Glomerular visceral epithelial cell (primary cell): ENCODE measurements around the gene TNFRSF19.
"Not testable (repeated sequence)": the region's sequence is repeated elsewhere in the genome, so short reads cannot be mapped to it uniquely, and the experiment has no call there.

Experiments
- DNase-seq: peaks from one replicate; pipeline ENCODE4 v3.0.0-alpha.2; 2016; ENCODE audit errors: extremely low spot score

The TNFRSF19 gene, protein sequence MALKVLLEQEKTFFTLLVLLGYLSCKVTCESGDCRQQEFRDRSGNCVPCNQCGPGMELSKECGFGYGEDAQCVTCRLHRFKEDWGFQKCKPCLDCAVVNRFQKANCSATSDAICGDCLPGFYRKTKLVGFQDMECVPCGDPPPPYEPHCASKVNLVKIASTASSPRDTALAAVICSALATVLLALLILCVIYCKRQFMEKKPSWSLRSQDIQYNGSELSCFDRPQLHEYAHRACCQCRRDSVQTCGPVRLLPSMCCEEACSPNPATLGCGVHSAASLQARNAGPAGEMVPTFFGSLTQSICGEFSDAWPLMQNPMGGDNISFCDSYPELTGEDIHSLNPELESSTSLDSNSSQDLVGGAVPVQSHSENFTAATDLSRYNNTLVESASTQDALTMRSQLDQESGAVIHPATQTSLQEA

DNA sequence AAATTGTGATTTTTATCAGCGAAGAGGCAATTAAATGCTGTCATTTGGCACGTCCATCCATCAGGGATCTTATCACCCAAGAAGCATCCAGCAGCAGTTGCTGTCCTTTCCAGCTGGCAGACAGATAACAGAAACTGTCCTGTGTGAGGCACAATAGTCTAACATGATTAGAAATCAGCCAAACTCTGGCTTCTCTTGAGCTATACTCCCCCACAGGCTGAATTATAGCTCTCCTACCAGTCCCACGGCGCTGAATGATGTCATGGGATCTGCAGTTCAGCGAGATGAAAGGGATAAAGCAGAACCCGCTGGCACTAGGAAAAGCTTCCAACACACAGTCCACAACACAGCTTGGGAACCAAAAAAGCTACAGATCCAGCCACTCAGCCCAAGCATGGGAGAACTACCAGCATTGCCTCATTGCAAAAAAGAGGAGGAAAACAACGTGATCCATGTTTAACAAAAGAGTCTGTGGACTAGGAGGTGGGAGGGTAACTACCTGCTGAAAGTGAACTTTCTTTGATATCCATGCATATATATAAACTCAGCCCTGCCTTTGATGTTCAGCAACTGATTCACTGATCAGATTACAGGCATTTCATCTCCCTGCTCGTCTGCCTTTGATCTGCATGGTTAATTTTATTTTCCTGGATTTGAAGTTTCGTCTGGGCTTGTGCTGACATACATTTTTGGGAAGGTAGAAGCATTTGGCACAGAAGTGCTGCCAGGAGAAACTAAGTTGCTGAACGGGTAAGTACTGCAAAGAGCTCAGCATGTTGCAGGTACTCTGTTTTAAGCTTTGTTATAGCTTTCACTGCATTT, at the start of gene TNFRSF19:
TNFRSF19 (plus strand) TSS at position 314 of the 822 bp plus-strand sequence. CDS start 19,772 bp downstream, outside the sequence.
- peak; percentile 59 for DNase-seq

GRCh38 chr13:23529926-23530325, 40.3 kb upstream of the TNFRSF19 start:
- DNase-seq = not testable (repeated sequence)

GRCh38 chr13:23531446-23531845, 38.8 kb upstream of the TNFRSF19 start:
- no peak for DNase-seq

DNA sequence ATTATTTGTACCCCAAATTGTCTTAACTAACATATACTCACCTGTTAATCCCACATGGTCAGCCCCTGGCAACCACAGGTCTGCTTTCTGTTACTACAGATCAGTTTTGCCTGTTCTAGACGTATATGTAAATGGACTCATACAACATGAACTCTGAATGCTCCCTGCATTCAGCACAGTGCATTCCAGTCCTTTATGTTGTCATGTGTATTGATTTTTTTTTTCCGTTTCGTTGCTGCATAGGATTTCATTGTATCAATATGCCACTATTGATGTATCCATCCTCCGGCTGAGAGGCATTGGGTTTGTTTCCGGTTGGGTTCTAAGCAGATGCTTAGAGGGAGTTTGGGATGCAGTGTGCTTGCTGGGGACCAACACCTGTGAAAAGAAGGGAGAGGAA, 36.1 kb upstream of the TNFRSF19 start:
- no peak for DNase-seq

DNA sequence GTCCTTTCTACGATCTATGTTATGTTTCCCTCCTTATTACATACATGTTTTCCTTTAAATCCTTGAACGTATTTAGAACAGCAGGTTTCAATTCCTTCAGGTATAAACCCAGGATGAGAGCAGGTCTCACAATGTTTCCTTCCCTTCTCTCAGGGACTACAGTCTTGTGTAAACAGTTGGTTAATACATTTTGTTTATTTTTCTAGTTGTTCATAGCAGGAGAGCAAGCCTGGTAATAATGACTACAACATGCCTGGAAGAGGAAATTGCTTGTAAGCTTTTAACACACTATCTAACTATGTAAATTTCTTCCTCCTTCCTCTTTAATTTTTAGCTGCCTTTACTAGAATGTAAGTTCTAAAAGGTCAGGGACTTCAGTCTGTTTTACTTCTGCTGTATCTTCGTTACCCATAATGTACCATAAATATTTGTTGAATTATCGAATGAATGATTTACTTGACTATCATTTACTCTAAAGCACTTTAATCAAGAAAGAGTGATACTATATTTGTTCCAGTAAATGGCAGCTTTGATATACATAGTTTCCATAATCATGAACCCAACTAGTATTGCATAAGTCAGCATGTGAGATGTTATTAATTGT, 28.9 kb upstream of the TNFRSF19 start:
- no peak for DNase-seq

DNA sequence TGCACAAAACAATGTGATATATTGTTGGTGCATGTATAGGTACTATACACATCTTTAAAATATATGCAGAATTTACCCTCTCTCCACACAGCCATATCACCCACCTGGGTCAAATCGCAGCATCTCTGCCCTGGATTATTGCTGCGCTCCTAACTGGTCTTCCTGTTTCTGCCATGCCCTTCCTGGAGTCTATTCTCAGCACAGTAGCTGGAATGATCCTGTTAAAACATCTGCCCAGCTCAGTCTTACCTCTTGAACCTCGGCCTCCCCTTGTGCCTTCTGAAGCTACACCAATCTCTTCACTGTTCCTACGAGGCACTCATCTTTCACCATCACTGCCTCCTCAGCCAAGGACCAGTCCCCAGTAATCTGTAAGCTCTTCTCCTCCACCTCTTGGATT, 25.5 kb upstream of the TNFRSF19 start:
- no peak for DNase-seq

DNA sequence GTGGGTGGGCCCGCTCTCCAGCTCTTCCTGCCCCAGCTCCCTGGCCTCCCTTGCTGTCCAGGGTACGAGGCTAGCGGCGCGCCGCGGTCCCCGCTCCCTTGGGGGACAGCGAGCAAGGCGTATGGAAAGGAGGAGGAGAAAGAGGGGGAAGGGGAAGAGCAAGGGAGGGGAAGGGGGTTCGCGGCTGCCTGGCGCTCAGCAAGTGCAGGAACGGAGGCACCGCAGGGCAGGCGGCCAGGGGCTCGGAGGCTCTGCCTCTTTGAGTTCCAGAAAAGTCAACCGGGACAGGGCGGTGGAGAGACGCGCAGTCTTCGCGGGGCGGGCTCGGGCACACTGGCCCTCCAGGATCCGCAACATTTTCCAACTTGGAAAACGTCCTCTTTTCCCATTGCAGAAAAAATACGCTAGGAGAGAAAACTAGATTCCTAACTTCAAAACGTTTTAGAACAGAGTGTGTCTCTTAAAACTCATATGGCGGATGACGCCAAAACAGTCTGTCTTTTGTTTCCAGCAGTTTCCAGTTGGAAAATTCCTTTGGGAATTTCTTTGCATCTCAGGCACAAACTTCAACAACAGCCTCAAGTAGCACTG, 23.1 kb upstream of the TNFRSF19 start:
- DNase-seq = no peak

DNA sequence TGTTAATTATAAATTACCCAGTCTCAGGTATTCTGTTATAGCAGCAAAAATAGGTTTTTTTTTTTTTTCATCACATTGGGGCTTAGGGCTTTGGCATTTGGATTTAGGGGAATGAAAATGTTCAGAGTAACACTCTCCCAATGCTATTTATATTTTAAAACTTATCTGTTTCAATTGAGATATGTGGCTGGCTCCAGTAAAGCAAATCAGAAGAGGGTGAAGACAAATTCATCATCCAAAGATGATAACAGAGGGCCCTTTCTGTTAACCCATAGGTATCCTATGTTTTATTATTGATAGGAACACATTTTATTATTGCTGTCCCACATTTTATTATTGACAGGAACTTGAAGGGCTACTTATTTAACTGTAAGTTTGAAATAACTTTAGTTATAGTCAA, 20.5 kb upstream of the TNFRSF19 start:
- no peak for DNase-seq

- no peak for DNase-seq
Observed at GRCh38 chr13:23550163-23550562, 20.0 kb upstream of the TNFRSF19 start.

DNA sequence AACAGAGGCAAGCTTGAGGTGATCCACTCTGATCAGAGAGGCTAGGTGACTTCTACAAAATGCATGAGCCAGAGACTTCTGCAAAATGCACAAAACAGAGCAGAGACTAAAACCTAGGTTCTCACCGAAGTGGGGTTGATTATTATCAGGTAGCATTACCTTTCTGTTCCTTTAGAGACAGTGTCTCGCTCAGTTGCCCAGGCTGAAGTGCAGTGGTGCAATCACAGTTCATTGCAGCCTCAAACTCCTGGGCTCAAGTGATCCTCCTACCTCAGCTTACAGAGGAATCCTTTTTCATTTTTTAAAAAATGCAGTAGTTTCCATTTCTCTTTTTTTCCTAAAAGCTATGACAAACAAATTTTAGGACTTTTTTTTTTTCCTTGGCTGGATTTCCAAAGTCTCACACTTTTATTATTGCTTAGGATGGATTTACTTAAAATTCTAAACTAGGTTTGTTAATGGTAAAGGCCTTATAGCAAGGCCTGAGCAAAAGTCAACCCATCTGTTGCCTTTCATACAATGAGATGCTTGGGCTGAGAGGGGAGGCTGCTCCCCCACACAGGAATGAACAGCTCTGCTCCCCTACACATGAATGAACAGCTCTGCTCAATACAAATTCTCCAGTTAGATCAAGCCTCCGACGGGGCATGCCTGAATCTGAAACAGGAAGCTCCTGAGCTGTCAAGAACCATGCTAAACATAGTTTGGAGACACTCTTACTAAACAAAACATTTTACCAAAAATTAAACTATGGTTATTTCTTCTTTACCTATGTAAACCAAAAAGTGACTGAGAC, 18.8 kb upstream of the TNFRSF19 start:
- no peak for DNase-seq

DNA sequence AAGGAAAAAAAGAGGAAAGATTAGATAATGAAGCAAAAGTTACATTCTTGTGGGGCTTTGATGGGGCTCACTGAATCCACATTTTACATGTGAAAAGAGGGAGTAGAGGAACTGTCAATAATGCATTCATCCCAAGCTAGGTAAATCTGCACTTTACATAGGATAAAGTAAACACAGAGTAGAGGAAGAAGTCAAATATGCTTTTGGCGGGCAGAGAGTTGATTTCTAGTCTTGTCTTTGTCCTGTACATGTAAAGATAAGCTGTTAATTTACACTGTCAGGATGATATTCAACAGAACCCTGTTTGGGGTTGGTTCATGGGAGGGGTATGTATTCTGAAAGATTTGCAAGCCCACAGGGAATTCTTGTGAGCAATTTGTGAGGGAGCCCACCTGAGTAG, 18.0 kb upstream of the TNFRSF19 start:
- no peak for DNase-seq

- no peak for DNase-seq
Observed at GRCh38 chr13:23552661-23553060, 17.6 kb upstream of the TNFRSF19 start.

DNA sequence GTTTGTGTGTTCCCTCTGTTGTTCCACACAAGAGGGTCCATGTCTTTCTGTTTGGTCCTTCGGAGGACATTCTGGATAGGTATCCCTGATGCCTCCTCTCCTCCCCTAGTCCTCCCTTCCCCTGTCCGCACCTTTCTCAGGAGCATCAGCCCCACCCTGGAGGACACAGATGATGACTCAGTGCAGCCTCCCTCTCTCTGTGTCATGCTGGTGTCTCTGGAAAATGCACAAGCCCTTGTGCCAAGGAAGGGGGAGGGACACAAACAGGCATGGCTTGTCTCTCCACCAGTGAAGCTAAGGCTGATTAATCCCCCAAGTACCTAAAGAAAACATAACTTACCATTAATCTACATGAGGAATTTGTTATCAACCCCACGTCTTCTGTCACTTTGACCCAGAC, 16.2 kb upstream of the TNFRSF19 start:
- no peak for DNase-seq

DNA sequence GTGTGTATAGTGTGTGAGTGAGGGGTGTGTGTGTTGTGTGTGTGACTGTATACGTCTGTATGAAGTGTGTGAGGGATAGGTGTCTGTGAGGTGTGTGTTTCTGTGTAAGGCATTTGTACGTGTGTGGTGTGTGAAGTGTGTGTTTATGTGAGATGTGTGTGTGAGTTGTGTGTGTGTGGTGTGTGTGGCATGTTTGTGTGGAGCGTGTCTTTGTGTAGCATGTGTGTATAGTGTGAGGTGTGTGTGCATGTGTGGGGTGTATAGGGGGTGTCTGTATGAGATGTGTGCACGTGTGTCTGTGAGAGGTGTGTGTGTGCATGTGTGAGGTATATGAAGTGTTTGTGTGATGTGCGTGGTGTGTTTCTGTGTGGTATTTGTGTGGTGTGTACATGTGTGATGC, 13.2 kb upstream of the TNFRSF19 start:
- DNase-seq = no peak

DNA sequence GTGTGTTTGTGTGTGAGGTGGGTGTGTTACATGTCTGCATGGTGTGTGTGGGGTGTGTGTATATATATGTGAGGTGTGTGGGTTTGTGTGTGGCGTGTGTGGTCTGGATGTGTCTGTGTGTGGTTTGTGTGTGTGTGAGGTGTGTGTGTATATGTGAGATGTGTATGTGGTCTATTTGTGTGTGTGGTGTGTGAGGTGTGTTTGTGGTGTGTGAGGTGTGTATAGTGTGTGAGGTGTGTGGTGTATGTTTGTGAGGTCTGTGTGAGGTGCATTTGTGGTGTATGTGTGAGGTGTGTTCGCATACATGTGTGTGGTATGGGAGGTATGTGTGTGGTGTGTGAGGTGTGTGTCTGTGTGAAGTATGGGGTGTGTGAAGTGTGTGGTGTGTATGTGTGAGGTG, 12.5 kb upstream of the TNFRSF19 start:
- no peak for DNase-seq

GRCh38 chr13:23558675-23559536, 11.3 kb upstream of the TNFRSF19 start:
- no peak for DNase-seq

- DNase-seq = no peak
Observed at GRCh38 chr13:23560571-23561089, 9.6 kb upstream of the TNFRSF19 start.

GRCh38 chr13:23561261-23561660, 9.0 kb upstream of the TNFRSF19 start:
- no peak for DNase-seq

DNA sequence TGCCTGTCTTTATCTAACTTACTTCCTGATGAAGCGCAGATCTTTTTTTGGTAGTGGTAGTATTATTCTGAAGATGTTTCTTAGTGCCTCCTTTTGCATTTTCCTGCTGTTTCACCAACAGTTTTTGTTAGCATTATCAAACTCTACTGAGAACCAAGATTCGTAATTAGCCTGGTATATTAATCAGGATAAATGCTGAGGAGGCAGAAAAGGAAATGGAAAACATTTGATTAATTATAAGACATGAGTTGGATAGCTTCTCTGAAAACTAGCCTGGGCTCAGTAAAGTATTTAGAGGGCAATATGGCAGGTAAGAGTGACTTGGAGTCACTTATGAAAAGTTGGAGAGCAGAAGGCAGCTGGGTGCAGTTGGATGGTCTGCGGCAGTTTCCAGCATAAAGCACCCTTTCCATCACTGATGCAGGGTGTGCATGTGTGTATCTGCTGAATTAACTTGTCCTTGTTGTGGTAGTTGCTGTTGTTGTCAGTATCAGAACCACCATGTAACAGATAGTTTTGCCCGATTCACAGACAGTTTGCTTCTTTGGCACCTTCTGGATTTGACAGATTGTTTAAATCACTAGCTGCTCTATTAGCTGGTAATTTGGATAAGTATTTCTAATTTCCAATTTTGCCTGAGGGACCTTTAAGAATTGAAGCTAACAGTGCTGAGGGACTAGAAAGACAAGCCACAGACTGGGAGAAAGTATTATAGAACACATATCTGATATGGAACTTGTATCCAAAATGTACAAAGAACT, 6.9 kb upstream of the TNFRSF19 start:
- DNase-seq = no peak
